Mucosa of stomach (tissue), 1 donor: ENCODE data around the gene INO80.

ENCODE experiments used
- H3K27me3 ChIP-seq: one replicate; pipeline ENCODE4 v1.7.0; 2013; ENCODE audit warnings: mild to moderate bottlenecking, low read length; ENCODE audit not compliant: control insufficient read depth, insufficient read depth
- H3K36me3 ChIP-seq: one replicate; pipeline ENCODE4 v1.7.0; 2013; ENCODE audit warnings: low read length; ENCODE audit not compliant: control insufficient read depth, insufficient read depth
- H3K4me1 ChIP-seq: one replicate; pipeline ENCODE4 v1.7.0; 2013; ENCODE audit warnings: mild to moderate bottlenecking, low read length; ENCODE audit not compliant: control insufficient read depth, insufficient read depth
- H3K4me3 ChIP-seq: one replicate; pipeline ENCODE4 v1.7.0; 2013; ENCODE audit warnings: low read length
- H3K9ac ChIP-seq: one replicate; pipeline ENCODE4 v1.7.0; 2013; ENCODE audit warnings: mild to moderate bottlenecking, low read length, moderate library complexity
- H3K9me3 ChIP-seq: one replicate; pipeline ENCODE4 v1.7.0; 2013; ENCODE audit warnings: mild to moderate bottlenecking, low read length, moderate library complexity; ENCODE audit not compliant: control insufficient read depth
- donor health status: Pancreatic carcinoma.

The INO80 gene

GRCh38 chr15:40990080-40990479 is 126.0 kb downstream of the INO80 start:
- Histone ChIP-seq H3K9me3 (no peaks in the 10 kb centered on the region), H3K4me1 (no peaks in the 10 kb centered on the region), H3K27me3 (no peaks in the 10 kb centered on the region), H3K36me3 (peaks cover 10% of the 10 kb centered on the region), H3K9ac (no peak overlapping the region), H3K4me3 (no peak overlapping the region)

DNA sequence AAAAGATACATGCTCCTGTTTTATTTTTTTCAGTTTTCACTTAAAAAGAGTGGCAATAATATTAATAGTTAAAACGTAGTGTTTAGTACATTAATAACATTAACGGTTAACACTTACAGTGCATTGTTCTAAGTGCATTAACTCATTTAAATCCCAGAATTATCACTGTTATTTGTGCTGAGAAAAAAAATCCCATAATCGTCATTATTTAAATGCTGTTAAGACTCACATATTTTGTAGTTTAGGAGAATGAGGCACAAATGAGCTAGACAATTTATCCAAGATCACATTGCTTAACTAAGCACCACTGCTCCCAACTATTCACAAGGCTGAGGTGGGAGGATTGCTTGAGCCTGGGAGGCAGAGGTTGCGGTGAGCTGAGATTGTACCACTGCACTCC is 127.9 kb downstream of the INO80 start:
- H3K27me3 ChIP-seq, result no peaks in the 10 kb centered on the region
- H3K4me3 ChIP-seq, result no peak overlapping the region
- H3K4me1 ChIP-seq, result no peaks in the 10 kb centered on the region
- H3K9me3 ChIP-seq, result no peaks in the 10 kb centered on the region
- H3K9ac ChIP-seq, result no peak overlapping the region
- peaks cover 12% of the 10 kb centered on the region for H3K36me3 ChIP-seq

GRCh38 chr15:40986820-40987219 is 129.3 kb downstream of the INO80 start:
- H3K4me1 ChIP-seq, result no peaks in the 10 kb centered on the region
- peaks cover 12% of the 10 kb centered on the region for H3K36me3 ChIP-seq
- H3K9ac ChIP-seq, result no peak overlapping the region
- H3K9me3 ChIP-seq, result no peaks in the 10 kb centered on the region
- no peak overlapping the region for H3K4me3 ChIP-seq
- H3K27me3 ChIP-seq, result no peaks in the 10 kb centered on the region

DNA sequence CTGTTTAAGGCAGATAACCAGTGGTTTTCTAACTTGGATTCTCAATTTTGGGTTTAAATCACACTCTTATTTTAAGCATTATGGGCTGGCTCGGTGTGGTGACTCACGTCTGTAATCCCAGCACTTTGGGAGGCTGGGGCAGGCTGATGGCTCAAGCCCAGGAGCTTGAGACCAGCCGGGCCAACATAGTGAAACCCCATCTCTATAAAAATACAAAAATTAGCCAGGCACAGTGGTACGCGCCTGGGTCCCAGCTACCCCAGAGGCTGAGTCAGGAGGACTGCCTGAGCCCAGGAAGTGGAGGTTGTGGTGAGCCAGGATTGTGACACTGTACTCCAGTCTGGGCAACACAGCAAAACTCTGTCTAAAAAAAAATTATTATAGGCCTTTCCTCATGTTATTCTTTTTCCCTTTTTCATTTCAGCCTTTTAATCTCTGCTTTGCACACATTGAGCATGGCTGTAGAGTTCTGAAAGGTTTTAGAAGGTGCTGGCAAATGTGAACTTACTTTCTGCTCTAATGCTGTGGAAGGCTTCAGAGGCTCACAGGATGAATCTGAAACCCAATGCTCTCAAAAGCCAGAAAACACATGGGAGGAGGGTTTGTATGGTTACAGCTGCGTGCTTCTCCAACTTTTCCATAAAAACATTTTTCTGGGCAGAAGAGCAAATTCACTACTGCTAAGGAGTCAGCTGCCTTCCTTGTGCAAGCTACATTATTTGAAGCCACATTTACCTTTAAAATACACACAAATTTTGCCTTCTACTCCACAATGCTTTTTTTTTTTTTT is 130.3 kb downstream of the INO80 start:
- Histone ChIP-seq H3K9me3 (no peaks in the 10 kb centered on the region), H3K4me3 (no peak overlapping the region), H3K36me3 (peaks cover 16% of the 10 kb centered on the region), H3K27me3 (no peaks in the 10 kb centered on the region), H3K4me1 (no peaks in the 10 kb centered on the region), H3K9ac (no peak overlapping the region)

- Histone ChIP-seq H3K9me3 (no peaks in the 10 kb centered on the region), H3K9ac (no peak overlapping the region), H3K4me3 (no peak overlapping the region), H3K4me1 (no peaks in the 10 kb centered on the region), H3K27me3 (no peaks in the 10 kb centered on the region), H3K36me3 (peaks cover 16% of the 10 kb centered on the region)
Observed at GRCh38 chr15:40984964-40985363, 131.1 kb downstream of the INO80 start.

DNA sequence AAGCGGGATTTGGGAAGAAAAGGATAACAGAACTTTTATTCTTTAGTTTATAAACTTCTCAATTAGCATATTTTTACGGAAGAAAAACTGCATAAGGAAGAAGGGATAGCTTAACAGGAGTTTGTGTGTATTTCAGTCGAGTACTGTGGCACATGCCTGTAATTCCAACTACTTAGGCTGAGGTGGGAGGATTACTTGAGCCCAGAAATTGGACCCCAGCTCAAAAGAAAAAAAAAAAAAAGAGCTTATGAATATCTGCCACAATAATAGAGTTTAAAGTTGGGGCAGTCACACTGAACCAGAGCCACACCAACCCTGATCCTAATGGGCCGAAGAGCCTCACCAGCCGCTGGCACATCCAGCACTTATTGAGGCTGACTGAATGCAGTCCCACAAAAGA is 131.7 kb downstream of the INO80 start:
- Histone ChIP-seq H3K36me3 (peaks cover 16% of the 10 kb centered on the region), H3K4me3 (no peak overlapping the region), H3K9ac (no peak overlapping the region), H3K9me3 (no peaks in the 10 kb centered on the region), H3K27me3 (no peaks in the 10 kb centered on the region), H3K4me1 (no peaks in the 10 kb centered on the region)

DNA sequence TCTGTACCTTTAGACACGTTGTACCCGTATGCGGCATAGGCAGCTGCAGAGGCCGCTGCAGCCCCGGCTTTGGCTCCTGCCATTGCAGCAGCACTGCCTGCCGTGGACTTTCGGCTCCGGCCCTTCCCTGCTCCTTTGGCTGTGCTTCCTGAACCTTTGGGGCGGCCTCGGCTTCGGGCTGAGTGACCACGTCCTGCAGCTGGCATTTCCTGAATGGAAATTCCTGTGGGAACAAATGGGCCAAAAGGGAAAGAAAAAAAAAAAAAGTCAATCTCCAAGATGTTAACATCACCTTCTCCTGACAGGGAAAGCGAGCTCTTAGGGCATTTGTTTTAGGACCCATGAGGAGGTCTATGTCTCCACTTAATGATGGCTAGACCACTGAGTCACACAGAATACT is 133.2 kb downstream of the INO80 start:
- Histone ChIP-seq H3K4me3 (no peak overlapping the region), H3K9me3 (no peaks in the 10 kb centered on the region), H3K4me1 (no peaks in the 10 kb centered on the region), H3K27me3 (no peaks in the 10 kb centered on the region), H3K36me3 (peaks cover 16% of the 10 kb centered on the region), H3K9ac (no peak overlapping the region)

DNA sequence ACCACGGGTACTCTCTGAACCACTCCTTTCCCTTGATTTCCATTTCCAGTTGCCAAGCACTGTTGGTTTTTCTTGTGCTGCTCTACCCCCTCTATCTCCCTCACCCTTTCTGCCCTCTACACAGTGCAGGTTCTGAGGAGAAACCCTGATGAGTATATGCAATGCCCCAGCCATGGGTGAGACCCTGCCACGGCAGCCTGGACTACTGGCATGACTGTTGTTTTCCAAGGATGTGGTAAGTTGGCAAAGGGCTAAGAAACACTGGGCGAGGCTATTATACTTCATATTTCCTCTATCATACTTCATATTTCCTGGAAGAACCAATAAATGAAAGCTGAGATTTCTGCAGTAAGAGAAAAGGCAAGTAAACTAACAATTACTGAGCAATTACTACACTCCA is 134.9 kb downstream of the INO80 start:
- H3K4me3 ChIP-seq, result no peak overlapping the region
- H3K4me1 ChIP-seq, result no peaks in the 10 kb centered on the region
- peaks cover 6% of the 10 kb centered on the region for H3K36me3 ChIP-seq
- no peak overlapping the region for H3K9ac ChIP-seq
- H3K9me3 ChIP-seq, result no peaks in the 10 kb centered on the region
- no peaks in the 10 kb centered on the region for H3K27me3 ChIP-seq

GRCh38 chr15:40978562-40978961 is 137.5 kb downstream of the INO80 start:
- no peaks in the 10 kb centered on the region for H3K27me3 ChIP-seq
- peaks cover 4% of the 10 kb centered on the region for H3K36me3 ChIP-seq
- no peaks in the 10 kb centered on the region for H3K4me1 ChIP-seq
- H3K4me3 ChIP-seq, result no peak overlapping the region
- H3K9ac ChIP-seq, result no peak overlapping the region
- H3K9me3 ChIP-seq, result no peaks in the 10 kb centered on the region

- no peaks in the 10 kb centered on the region for H3K27me3 ChIP-seq
Observed at GRCh38 chr15:40978141-40978540, 137.9 kb downstream of the INO80 start.

DNA sequence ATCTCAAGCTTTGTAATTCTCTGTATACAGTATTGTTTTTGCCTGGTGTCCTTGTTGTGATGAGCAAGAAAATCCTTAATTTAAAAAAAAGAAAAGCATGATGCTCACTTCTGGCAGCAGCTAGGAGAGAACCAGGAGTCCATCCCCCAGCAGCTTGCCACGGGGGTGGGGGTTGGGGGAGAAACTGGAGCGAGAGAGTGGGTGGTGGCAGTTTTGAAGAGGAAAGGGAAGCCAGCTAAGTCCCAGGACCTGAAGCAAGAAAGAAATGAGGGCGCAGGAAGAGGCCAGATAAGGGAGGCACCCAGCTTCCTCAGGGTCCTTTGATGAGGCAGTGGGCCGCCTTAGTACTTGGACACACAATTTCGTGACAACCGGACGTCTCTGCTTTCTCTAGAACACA is 139.3 kb downstream of the INO80 start:
- H3K4me3 ChIP-seq, result no peak overlapping the region
- no peaks in the 10 kb centered on the region for H3K9me3 ChIP-seq
- no peak overlapping the region for H3K9ac ChIP-seq
- peaks cover 10% of the 10 kb centered on the region for H3K4me1 ChIP-seq
- H3K36me3 ChIP-seq, result peaks cover 4% of the 10 kb centered on the region
- H3K27me3 ChIP-seq, result no peaks in the 10 kb centered on the region

More at GRCh38 chr15:40978141-40978540, 137.9 kb downstream of the INO80 start:
- H3K9ac ChIP-seq, result no peak overlapping the region
- H3K9me3 ChIP-seq, result no peaks in the 10 kb centered on the region
- H3K4me3 ChIP-seq, result no peak overlapping the region
- H3K36me3 ChIP-seq, result peaks cover 4% of the 10 kb centered on the region
- no peaks in the 10 kb centered on the region for H3K4me1 ChIP-seq

- Histone ChIP-seq H3K36me3 (no peaks in the 10 kb centered on the region), H3K9ac (no peak overlapping the region), H3K27me3 (no peaks in the 10 kb centered on the region), H3K9me3 (no peaks in the 10 kb centered on the region), H3K4me3 (no peak overlapping the region), H3K4me1 (peaks cover 10% of the 10 kb centered on the region)
Observed at GRCh38 chr15:40974879-40975278, 141.2 kb downstream of the INO80 start.

GRCh38 chr15:40969363-40969762 is 146.7 kb downstream of the INO80 start:
- Histone ChIP-seq H3K4me1 (peaks cover 10% of the 10 kb centered on the region), H3K4me3 (no peak overlapping the region), H3K9ac (no peak overlapping the region), H3K36me3 (no peaks in the 10 kb centered on the region), H3K27me3 (no peaks in the 10 kb centered on the region), H3K9me3 (no peaks in the 10 kb centered on the region)
